HG03439 (cell line): ENCODE results near the gene RAB17.

ENCODE experiments used
- ATAC-seq: cut with Tn5 transposase; IDR thresholded peaks from one replicate; pipeline ENCODE4 v1.9.1; 2021; ENCODE audit warnings: mild to moderate bottlenecking, moderate library complexity; ENCODE audit not compliant: unreplicated experiment

The RAB17 gene

GRCh38 chr2:237540223-237540775, 50.2 kb downstream of the RAB17 start:
- ATAC-seq: no peak

- ATAC-seq: no peak
These were observed 50.9 kb downstream of the RAB17 start for GRCh38 chr2:237539681-237540080.

GRCh38 chr2:237538901-237539300, 51.6 kb downstream of the RAB17 start:
- no peak for ATAC-seq

DNA sequence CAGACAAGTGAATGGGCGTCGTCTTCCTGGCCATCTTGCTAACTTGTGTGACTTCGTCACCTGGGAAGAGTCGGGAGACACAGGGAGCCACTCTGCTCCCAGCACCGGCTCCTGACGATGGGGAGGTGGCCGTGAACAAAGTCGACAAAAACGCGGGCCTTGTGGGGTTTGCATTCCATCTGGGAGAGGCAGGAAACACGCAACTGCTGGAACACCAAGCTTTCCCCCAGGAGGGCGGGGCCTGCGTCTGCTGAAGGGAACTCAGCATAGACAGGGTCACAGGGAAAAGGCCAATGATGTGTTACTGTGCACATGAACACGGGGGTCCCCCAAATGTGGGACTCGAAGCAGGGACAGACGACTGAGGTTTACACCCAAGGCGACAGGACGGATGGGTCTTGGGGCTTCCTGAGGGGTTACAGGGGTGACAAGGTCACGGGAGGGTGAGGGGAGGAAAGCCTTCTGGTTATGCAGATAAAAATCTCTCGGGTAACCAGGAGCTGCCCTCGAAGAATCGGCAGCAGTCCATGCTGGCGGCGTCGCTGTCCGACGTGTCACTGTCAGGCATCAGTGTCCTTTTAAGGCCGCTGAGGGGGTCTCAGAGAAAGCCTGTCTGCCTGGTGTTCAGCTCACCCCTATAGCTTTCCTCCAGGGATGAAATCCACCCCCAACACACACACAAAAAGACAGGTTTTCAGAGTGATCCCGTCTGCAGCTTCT, 52.4 kb downstream of the RAB17 start:
- ATAC-seq: no peak

DNA sequence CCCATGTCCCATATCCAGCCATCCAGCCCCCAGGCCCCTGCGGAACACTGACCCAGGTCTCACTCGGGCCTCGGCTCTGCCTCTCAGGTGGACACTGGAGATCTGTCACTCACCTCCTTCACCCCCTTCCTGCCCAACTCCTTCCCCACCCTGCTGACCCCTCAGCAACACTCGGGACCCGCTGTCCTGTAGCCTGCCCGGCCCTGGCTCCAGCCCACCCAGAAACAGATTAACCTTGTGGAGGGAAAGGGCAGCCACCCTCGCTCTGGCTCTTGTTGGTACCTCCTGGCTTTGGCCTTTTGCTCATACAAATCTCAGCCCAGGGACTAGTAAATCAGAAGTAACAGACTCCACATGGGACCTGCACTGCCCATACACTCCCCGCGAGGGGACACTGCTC, 53.9 kb downstream of the RAB17 start:
- no peak for ATAC-seq

- no peak for ATAC-seq
These were observed 54.5 kb downstream of the RAB17 start for GRCh38 chr2:237536083-237536415.

- no peak for ATAC-seq
These were observed 55.0 kb downstream of the RAB17 start for GRCh38 chr2:237535385-237536082.

DNA sequence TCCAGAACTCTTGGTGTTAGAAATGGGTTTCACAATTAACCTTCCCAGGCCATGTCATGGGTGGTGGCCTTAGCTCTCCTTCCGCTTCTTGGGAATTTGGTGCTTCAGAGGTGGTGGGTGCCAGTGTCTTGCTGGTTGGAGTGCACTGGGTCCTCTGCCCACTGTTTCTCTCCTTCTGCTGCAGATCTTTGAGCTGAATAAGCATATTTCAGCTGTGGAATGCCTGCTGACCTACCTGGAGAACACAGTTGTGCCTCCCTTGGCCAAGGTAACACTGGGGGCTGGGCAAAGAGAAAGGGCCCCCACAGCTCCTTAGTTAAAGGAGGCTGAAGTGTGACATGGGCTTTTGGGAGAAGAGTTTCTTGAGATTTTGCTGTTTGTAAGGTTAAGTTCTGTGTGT, 56.2 kb downstream of the RAB17 start:
- ATAC-seq: no peak

DNA sequence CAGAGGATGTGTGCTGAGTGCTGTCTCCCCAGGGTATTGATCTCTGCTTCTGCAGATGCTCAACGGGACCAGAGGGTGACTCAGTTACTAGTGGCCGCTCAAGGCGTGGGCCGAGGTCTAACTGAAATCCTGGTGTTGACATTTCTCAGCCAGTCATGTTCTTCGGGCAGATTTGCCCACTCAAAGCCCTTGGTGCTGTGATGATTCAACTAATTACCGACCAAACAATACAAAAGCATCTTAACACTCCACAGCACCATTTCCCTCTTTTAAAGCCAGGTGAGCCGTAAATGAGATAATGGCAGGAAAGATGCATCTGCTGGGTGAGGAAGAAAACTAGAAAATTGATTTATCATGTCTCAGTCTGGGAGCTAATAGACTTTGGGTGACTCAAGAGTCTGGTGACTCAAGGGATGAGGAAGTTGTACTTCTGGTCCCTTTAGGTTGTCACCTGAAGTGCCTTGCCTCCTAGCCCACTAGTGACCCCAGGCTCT, 56.8 kb downstream of the RAB17 start:
- no peak for ATAC-seq

DNA sequence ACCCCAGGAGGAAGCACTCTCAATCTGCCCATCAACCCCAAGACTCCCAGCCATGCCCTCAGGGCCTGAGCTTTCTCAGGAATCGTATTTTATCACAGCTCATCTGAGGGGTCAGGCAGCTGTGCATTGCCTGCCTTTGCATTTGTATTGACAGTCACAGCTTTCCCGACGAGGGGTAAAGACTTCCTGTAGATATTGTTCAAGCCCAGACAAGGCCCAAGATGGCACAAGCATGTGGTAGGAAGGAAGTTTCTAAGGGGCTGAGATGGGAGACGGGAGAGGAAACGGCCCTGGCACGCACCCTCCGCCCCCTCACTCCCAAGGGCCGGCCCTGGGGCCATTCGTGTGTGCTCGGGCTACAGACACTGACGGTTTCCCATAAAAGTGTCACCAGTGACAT, 58.4 kb downstream of the RAB17 start:
- no peak for ATAC-seq

GRCh38 chr2:237530472-237531433, 59.8 kb downstream of the RAB17 start:
- no peak for ATAC-seq

DNA sequence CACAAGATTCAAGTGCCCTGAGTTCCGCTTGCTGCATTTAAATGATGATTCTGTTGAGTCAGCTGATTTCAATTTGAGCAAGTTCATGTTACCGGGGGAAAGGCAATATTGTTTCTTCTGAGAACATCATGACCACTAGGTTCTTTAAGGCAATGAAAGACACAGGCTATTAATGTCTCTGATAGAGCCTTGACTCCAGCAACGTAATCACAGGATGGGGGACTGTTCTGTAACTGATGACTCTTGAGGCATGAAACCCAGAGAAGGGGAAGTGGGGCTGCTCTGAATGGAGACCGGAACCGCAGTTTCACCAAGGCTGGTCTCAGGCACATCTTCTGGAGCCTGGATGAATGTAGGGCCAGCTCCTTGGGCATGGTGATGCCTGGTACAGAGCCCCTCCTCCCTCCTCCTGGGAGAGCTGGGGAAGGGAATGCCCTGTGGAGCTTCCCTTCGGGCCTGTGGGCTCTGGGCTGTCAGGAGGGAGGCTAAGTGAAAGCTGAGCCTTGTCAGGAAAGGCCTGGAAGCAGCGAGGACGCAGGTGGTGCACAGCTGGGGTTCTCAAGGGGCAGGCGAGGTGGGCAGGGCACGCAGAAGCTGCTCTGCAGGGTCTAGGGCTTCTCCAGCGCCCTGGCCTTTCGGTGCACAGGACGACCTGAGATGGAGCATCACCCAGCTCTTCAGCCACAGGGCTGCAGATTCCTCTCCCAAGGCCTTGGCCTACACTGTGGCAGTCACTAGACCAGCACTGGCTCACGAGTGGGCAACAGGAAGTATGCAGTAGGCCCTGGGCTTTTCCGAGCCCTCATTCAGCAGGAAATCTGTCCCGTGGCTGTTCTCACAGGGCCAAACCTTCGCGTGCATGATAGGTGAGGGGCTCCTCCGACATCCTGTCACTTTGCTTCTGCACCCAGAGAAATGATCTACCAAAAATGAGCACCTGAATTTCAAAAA, 60.8 kb downstream of the RAB17 start:
- ATAC-seq: no peak

GRCh38 chr2:237527766-237528165, 62.8 kb downstream of the RAB17 start:
- no peak for ATAC-seq

GRCh38 chr2:237527233-237527632, 63.3 kb downstream of the RAB17 start:
- ATAC-seq: no peak

DNA sequence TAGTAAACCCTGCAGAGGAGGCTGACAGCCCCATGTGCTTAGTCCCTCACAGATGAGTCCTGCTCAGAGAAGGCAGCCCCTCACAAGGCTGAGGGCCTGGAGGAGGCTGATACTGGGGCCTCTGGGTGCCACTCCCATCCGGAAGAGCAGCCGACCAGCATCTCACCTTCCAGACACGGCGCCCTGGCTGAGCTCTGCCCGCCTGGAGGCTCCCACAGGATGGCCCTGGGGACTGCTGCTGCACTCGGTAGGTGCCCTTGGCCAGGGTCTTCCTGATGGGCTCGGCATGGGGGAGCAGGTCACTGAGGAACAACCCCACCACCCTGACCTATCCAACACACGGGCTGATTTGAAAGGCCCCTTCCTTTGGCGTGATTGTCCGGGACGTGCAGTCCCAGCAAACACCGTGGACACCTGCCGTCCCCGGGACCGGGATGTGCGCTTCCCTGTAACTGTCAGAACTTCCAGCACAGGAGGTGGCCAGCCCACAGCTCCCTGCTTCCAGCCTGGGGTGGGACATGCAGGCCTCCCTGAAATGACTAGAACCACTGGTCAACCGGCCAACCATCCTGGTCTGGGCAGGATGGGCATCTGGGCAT, 64.9 kb downstream of the RAB17 start:
- no peak for ATAC-seq

DNA sequence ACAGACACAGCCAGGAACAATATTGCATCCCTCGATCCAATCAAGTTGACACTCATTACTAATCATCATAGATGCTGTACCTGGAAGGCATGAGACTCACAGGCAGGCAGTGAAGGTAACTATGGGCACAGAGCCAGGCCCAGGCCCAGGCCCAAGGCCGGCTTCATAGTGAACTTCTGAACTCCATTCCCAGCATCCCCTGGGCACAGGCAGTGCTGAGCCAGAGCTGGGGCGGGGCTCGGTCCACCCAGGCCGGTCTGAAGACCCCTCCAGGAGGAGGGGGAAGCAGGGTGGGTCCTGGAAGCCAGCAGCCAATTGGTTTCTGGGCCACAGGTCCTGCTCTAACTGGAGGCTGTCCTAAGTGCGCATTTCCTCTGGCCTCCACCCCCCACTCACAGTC, 65.9 kb downstream of the RAB17 start:
- no peak for ATAC-seq
